Erythroblast (primary cell): ENCODE data around the gene TUFT1.

ENCODE experiments used
- GATA1 ChIP-seq: IDR thresholded peaks from 2 replicates; pipeline ENCODE4 v1.6.1; 2011; ENCODE audit warnings: low read depth, mild to moderate bottlenecking, control low read depth, low read length, moderate library complexity
- POLR2A ChIP-seq: IDR thresholded peaks from 2 replicates; pipeline ENCODE4 v1.6.1; 2011; ENCODE audit warnings: mild to moderate bottlenecking, low read length

DNA sequence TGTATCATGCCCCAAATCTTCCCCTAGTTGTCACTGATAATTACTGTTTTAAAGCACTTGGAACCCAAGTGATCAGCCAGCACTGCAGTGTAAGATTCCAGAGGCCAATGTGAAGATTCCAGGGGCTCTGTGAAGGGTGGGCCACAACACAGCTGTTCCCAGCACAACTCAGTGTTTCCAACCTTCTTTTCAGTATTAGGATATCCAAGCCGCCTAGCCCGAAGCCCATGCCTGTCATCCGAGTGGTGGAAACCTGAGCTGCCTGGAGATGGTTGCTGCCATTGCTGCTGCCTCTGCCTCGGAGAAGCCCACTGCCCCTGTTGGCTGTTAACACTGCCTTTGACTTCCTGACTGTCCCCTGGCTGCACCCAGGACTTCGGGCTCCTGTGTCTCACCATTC is 41.3 kb downstream of the TUFT1 start:
- TF ChIP-seq POLR2A (no peak), GATA1 (no peak)
